GM18517 (cell line): ENCODE results near the gene HMGXB3.
"Not testable (repeated sequence)": the region's sequence is repeated elsewhere in the genome, so short reads cannot be mapped to it uniquely, and the experiment has no call there.

Experiments used
- ATAC-seq: cut with Tn5 transposase; IDR thresholded peaks from one replicate; pipeline ENCODE4 v1.9.1; 2021; ENCODE audit warnings: mild to moderate bottlenecking, moderate library complexity; ENCODE audit not compliant: unreplicated experiment

Gene HMGXB3

DNA sequence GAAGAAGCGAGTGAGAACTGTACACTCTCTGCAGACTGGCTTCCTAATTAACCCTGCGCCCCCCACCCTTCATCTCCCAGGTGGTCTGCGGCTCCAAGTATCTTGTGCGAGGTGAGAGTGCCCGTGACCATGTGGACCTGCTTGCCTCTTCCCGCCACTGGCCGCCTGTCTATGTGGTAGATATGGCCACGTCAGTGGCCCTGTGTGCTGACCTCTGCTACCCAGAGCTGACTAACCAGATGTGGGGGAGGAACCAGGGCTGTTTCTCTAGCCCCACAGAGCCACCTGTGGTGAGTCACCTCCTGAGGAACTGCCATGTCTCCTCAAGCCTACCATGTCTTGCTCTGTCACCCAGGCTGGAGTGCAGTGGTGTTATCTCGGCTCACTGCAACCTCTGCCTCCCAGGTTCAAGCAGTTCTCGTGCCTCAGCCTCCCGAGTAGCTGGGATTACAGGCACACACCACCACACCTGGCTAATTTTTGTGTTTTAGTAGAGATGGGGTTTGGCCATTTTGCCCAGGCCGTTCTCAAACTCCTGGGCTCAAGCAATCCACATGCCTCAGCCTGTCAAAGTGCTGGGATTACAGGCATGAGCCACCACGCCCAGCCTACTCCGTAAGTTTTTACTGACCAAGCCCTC is 49.8 kb downstream of the HMGXB3 start:
- not testable (repeated sequence) for ATAC-seq

- no peak for ATAC-seq
These were observed 51.2 kb downstream of the HMGXB3 start for GRCh38 chr5:150051657-150052195.

DNA sequence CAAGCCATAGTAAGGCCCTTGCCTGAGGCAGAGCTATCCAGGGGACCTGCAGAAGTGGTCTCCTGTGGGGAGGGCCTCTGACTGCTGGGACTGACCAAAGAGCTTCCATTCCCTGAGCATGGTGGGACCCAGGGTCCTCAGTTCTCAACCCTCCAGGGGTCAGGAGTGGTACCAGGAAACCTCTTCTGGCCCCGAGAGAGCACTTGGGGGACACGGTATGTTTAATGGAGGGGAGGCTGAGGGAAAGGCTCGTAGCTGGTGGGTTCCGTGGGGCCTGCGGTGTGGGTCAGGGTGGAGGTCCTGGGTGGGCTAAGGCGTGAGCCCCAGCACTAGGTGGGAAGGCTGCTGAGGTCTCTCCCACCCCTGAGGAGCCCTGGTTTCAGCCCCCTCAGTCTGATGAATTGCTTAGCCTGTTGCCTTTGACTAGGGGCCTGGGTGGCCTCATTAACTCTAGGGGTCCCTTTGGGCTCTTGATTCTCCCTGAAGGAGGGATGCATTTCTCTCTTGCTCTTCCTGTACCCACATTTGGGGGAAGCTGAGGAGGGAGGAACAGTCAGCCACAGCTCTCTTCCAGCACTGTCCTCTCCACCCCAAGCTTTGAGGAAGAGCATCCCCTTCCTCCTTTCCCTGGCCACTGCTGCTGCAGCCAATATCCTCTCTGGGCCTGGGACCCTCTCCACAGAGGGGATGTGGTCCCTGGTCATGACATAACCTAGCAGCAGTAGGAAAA is 51.9 kb downstream of the HMGXB3 start:
- ATAC-seq = no peak

GRCh38 chr5:150052956-150053712 is 52.6 kb downstream of the HMGXB3 start:
- ATAC-seq = no peak

- no peak for ATAC-seq
These were observed 53.3 kb downstream of the HMGXB3 start for GRCh38 chr5:150053713-150054392.

DNA sequence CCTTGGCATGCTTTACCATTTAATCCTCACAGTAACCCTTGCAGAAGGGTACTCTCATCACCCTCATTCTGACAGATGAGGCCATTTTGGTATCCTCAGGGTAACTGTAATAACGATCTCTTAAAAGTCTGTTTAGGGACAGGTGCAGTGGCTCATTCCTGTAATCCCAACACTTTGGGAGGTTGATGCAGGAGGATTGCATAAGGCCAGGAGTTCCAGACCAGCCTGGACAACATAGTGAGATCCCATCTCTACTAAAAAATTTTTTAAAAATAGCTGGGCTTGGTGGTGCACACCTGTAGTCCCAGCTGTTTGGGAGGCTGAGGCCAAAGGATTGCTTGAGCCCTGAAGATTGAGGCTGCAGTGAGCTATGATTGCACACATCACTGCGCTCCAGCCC is 54.0 kb downstream of the HMGXB3 start:
- ATAC-seq = no peak

- no peak for ATAC-seq
These were observed 55.0 kb downstream of the HMGXB3 start for GRCh38 chr5:150055326-150056074.

DNA sequence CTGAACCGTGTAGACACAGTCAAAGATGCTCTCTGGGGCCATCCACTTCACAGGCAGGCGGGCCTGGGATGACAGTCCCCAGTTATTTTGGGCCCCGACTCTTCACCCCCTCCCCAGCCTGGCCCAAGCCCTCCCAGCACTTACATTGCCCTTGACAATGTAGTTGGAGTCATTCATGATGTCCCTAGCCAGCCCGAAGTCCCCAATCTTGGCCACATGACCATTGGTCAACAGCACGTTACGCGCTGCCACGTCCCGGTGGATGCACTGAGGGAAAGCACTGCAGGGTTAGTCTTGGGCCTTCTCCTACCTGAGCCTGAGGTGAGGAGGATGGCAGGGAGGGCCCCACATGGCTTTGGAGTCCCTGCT is 55.5 kb downstream of the HMGXB3 start:
- ATAC-seq = no peak

GRCh38 chr5:150057052-150057451 is 56.5 kb downstream of the HMGXB3 start:
- ATAC-seq = no peak

- no peak for ATAC-seq
These were observed 57.0 kb downstream of the HMGXB3 start for GRCh38 chr5:150057511-150057910.

DNA sequence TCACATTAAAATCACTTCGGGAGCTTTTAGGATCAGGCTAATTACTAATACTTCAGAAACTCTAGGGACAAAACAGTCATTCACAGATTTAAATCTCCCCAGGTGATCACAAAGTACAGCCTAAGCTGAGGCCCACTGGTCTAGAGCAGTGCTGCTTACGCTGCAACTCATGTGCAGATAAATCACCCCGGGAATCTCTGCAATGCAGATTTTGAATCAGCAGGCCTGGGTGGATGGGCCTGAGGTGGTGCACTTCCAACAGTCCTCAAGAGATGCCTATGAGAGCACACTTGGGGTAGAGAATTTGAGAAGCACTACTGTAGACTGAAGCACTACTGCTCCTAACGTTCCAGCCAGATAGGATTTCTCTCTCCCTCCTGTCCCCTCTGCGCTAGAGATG is 57.5 kb downstream of the HMGXB3 start:
- ATAC-seq = no peak

- no peak for ATAC-seq
These were observed 58.1 kb downstream of the HMGXB3 start for GRCh38 chr5:150058480-150059126.

- ATAC-seq = no peak
These were observed 59.1 kb downstream of the HMGXB3 start for GRCh38 chr5:150059623-150060022.

DNA sequence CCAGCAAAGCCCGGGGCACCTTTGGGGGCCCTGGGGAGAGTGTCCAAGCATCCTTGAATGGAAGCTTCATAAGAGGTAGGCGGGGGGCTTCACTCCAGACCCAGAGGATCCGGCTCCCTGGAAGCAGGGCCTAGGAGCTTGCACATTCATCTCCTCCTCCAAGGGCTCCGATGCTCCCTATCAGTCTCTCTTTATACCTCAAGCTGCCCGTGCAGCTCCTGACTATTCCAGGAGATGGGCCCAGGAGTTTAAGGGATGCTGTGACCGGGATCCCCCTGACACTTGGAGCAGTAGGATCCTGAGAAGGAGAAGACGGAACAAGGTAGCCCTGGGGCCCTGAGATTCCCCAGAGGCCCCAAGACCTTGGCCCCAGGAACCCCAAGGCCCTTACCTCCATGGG is 59.9 kb downstream of the HMGXB3 start:
- ATAC-seq = no peak

DNA sequence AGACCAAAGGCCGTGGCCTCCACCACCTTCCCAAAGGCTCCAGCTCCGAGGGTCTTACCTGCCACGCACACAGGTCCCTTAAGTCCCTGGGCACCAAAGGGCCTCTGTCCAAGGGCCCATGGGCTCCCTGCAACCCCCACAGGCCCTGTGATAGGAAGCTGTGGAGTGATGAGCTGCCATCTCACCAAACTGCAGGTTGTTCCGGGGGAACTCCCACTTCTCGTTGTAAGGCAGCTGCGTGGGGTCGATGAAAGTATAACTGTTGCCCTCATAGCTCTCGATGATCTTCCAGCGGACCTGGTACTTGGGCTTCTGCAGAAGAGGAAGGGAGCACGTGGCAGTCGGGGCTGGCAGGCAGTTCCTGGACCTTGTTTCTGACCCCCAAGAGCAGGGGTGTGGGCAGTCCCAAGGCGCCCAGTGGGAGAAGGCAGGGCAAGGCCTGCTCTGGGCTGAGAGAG is 61.0 kb downstream of the HMGXB3 start:
- no peak for ATAC-seq

- no peak for ATAC-seq
These were observed 61.8 kb downstream of the HMGXB3 start for GRCh38 chr5:150062216-150062922.

- no peak for ATAC-seq
These were observed 63.1 kb downstream of the HMGXB3 start for GRCh38 chr5:150063638-150064037.

DNA sequence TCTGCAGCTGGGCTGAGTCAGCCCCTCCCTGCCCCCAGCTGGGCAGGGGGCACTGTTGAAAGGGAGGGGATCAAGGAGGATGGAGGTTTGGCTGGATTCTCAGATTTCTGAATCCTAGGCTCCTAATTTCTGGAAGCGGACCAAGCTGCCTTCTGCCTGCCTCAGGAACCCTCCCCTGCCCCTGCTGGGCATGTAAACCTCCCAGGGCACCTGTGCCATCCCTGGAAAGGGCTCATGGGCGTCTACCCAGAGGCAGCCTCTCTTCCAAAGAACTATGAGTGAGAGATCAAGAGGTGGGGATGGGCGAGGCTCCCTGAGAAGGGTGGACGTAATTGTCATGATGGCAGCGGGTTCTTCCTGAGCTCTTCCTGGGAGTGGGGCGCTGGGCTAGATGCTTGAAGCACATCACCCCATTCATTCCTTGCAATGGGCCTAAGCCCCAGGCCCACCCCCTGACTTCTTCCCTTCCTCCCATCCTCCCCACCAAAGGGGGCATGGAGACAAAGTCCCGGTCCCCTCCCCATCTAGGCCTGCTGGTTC is 64.2 kb downstream of the HMGXB3 start:
- ATAC-seq = no peak

GRCh38 chr5:150065346-150065745 is 64.8 kb downstream of the HMGXB3 start:
- ATAC-seq = no peak
